NCI-H460 (cell line): Measurements from ENCODE around the gene GSTM4. TPM values are rescaled to one million over a fixed set of nuclear protein-coding genes. Genes with fewer than 3 reads are reported as not detected.

Experiments
- DNase-seq: peaks from one replicate; pipeline ENCODE4 v3.0.0-alpha.2; 2016; ENCODE audit warnings: low read depth; ENCODE audit errors: extremely low read depth
- total RNA-seq: library from RNA; depleted of rRNA; stranded (reverse); fragments of >200 nt; shearing (Covaris generic); gene quantifications from 2 replicates; pipeline ENCODE4 v1.2.3, GENCODE V29; 2014

GSTM4 gene
- total RNA-seq, 1 experiment from 2014 or later, result 25.5 TPM

DNA sequence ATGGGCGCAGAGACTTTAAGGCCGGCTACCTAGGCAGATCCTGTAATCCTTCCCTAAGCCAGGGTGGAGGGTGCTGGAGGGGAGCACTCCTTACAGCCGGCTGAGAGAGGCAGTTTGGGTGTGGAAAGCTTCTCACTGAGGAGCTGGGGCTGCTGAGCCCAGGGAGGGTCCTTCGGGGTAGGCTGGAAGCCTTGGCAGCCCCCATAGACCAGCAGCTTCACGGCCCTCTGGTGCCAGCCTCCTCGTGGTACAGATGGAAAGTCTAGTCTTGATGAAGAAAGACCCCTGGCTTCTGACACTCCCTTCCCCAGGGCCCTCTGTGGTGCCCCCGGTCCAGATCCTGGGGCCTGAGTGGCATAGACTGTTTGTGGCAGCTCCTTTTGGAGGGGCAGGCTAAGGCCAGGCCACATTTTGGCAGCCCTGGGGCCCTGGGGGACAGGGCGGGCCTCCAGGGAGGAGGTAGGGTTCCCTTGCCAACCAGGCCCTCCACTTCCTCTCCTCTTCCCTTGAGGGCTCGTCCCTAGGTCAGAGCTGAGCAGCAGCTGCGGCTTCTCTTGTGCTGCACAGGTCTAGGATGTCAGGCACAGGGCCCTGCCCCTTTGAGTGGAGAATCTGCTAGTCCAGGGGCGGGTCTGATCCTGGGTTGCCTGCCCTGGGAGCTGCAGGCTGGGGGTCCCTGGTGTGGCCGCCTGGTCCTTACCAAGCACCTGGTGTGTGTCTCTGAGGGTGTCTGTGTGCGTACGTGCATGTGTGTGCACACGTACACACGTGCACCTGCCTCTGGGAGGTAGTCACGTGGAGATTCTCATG lies 31.5 kb upstream of the GSTM4 start:
- DNase-seq, result no peak

DNA sequence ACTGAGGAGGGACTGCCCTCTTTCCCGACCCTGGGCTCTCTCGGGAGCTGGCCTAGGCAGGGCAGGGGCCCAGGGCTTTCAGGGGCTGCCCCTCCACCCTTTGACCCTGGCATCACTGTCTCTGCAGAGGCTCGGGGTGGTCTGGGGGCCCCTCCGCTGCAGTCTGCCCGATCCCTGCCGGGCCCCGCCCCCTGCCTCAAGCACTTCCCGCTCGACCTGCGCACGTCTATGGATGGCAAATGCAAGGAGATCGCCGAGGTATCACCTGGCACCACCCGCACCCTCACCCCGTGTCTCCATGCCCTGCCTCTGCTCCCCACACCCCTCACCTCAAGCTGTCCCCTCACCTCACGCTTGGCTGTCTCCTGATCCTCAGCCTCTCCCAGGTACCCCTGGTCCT lies 30.7 kb upstream of the GSTM4 start:
- no peak for DNase-seq

DNA sequence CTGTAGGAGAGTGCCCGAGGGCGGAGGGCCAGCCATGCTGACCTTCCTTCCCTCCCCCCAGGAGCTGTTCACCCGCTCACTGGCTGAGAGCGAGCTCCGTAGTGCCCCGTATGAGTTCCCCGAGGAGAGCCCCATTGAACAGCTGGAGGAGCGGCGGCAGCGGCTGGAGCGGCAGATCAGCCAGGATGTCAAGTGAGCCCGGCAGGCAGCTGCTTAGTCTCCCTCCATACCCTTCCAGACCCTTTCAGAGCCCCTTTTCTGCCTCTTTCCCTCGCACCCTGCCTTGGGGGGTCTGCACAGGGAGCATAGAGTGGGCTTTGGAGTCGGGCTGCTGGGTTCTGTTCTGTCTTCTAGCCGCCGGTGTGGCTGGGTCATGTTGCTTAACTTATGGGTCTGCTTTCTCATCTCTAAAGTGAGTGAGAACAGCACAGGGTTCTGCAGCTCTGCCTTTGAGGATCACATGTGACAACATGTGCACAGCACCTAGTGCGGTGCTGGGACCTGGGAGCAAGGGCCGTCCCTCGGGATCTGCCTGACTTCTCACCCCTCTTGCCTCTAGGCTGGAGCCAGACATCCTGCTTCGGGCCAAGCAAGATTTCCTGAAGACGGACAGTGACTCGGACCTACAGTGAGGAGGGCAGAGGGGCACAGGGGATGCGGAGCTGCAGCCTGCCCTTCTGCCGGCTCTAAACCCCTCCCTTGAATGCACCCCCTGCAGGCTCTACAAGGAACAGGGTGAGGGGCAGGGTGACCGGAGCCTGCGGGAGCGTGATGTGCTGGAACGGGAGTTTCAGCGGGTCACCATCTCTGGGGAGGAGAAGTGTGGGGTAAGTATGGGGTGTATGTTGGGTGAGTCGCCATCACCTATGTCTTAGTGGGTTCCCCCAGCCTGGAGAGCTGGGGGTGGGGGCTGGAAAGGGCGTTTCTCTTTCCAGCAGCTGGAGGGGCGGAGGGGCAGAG lies 30.0 kb upstream of the GSTM4 start:
- no peak for DNase-seq

DNA sequence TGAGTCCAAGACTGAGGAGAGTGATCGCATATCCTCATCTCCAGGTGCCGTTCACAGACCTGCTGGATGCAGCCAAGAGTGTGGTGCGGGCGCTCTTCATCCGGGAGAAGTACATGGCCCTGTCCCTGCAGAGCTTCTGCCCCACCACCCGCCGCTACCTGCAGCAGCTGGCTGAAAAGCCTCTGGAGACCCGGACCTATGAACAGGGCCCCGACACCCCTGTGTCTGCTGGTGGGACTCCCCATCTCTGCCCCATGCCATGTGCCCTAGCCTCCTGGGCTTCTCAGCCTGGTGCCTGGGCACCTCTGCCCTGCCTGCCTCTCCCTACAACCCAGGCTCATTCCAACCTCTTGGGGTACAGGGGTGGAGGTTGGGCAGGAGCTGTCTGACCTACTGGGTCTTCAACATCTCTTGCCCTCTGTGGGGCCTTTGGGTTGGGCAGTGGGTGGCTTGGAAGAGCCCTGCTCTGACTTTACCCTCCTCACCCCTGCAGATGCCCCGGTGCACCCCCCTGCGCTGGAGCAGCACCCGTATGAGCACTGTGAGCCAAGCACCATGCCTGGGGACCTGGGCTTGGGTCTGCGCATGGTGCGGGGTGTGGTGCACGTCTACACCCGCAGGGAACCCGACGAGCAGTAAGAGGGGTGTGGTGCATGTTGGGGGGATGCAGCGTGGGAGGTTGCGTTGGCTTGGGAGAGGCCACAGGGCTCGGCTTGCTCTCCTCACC lies 29.1 kb upstream of the GSTM4 start:
- DNase-seq, result no peak

DNA sequence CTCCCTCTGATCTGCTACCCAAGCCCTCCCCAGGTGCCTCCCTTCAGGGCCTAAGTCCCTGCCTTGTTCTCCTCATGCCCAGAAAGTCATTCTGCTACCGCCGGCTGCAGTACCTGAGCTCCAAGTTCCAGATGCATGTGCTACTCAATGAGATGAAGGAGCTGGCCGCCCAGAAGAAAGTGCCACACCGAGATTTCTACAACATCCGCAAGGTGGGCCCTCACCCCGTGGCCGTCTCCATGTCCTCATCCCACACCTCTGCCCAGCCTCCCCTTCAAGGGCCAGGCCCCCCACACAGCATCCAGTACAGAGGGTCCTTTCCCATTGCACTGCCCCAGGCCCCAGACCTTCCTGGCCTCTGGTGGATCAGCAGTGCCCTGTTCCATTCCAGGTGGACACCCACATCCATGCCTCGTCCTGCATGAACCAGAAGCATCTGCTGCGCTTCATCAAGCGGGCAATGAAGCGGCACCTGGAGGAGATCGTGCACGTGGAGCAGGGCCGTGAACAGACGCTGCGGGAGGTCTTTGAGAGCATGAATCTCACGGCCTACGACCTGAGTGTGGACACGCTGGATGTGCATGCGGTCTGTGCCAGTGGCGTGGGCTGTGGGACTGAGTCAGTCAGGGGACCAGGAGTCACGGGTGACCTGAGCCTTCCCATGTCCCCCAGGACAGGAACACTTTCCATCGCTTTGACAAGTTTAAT lies 28.1 kb upstream of the GSTM4 start:
- DNase-seq, result no peak

DNA sequence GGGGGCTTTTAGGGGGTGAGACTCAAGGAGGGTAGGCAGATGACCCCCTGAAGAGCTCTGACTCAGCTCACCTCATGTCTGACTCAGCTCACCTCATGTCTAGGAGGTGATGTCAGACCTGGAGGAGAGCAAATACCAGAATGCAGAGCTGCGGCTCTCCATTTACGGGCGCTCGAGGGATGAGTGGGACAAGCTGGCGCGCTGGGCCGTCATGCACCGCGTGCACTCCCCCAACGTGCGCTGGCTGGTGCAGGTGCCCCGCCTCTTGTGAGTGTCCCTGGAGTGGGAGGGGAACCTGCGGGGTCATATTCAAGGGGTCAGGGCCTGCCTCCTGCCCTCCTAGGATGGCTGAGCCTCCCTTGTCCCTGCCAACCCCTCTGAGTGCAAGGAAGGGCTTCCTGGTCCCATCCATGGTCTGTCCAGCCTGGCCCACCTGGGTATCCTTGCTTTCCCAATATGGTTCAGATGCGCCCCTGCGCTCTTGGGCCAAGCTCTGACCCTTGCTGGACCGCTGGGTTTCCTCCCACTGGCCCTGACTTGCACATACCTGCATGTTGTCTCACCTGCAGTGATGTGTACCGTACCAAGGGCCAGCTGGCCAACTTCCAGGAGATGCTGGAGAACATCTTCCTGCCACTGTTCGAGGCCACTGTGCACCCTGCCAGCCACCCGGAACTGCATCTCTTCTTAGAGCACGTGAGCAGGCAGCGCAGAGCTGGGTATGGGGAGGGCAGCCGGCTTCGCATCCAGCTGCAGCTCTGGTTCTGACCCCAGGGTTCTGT lies 27.2 kb upstream of the GSTM4 start:
- no peak for DNase-seq

DNA sequence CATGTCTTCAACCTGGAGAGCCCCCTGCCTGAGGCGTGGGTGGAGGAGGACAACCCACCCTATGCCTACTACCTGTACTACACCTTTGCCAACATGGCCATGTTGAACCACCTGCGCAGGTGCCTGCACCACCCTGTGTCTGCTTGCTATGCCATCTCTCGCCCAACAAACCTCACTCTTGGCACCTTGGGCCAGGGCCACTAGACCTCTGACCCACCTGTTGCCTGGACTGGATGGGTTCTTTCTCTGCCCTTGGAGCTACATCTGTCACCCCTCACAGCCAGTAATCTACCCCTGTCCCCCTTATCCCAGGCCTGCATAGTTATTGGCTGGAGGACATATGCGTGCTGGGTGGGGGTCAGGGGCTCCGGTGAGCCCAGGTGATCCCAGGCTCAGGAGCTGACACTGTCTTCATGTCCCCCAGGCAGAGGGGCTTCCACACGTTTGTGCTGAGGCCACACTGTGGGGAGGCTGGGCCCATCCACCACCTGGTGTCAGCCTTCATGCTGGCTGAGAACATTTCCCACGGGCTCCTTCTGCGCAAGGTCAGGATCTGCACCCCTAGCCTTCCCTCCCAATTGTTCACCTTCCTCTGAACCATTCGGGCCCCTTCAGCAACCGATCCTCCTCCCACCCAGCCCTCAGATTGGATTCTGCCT lies 26.4 kb upstream of the GSTM4 start:
- no peak for DNase-seq

DNA sequence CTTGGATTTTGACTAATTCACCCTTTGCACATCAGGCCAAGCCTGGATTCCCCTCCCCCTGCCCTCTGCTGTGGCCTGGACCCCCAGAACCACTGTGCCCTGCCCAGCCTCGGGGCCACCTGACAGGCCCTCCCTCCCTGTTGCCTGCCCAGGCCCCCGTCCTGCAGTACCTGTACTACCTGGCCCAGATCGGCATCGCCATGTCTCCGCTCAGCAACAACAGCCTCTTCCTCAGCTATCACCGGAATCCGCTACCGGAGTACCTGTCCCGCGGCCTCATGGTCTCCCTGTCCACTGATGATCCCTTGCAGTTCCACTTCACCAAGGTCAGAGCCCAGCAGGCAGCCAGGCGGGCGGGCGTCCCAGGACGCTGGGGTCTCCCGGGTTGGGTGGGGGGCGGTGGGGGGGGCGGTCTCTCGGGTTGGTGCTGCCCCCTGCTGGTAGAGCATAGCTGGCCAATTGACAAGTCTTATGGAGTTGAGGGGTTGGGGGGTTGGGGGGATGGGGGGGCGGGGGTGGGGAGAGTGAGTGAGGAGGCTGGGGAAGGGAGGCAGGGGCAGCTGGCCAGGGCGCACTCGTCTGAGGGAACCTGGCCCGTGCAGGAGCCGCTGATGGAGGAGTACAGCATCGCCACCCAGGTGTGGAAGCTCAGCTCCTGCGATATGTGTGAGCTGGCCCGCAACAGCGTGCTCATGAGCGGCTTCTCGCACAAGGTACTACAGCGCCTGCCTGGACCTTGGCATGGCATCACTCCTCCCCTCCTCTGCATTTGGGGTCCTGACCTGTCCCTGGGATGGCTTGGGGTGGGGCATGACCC lies 25.6 kb upstream of the GSTM4 start:
- DNase-seq, result no peak

DNA sequence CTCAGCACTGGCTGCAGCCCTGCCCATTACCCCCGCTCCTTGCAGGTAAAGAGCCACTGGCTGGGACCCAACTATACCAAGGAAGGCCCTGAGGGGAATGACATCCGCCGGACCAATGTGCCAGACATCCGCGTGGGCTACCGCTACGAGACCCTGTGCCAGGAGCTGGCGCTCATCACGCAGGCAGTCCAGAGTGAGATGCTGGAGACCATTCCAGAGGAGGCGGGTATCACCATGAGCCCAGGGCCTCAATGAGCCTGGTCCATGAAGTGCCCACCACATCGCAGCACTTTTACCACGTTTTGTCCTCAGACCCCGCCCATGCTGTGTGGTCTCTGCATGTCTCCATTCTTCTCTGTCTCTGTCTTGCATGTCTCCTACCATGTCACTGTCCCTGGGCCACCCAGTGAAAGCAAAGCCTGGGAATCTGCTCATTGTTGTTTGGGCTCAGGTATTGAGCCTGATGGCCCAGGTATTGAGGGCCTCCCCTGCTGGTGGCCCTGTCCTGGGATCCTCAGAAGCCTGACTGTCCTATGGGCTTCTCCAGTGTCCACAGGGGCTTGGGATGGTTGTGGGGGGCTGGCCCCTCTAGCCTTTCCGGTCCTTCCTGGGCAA lies 24.9 kb upstream of the GSTM4 start:
- DNase-seq, result no peak

DNA sequence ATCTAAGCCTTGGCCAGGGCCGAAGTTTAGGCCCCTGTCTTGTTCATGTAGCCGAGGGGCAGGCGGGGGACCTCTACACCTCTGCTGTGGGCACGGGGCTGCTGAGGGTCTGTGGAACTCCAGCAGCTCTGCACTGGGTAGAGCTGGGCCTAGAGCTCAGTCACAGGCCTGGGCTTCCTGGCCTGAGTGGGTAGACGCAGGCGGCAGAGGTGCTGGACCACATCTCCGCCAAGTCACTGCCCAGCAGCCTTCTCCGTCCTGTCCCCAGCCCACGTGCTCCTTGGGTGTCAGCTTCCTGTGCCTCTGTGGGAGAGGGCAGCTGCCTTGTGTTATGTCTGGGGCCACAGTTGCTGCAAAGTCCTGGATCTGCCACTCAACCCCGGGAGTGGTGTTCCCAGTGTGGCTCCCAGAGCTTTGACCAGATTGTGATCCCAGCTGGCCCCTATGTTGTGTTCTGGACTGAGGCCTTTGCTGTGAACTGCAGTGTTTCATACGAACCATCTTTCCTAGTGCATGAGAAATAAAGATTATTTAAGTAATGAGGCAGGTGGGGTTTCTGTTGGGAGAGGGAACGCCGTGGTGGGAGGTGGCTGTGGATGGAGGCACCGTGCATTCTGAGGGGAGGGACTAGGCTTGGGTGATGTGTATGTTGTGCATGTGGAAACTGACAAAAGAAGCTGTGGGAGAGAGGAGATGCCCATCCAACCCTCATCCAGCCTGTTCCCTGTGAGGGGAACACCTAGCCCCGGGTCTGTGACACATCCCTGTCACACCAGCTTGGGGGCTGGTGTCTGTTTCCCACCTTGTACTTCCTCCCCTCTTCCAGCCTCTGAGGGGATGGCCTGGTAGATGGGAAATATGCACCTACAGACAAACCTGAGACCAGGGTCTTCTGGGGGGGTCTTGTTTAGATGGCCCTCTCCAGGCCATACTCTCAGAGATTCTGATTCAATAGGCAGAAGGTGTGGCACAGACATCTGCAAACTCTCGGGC lies 24.1 kb upstream of the GSTM4 start:
- DNase-seq, result no peak

DNA sequence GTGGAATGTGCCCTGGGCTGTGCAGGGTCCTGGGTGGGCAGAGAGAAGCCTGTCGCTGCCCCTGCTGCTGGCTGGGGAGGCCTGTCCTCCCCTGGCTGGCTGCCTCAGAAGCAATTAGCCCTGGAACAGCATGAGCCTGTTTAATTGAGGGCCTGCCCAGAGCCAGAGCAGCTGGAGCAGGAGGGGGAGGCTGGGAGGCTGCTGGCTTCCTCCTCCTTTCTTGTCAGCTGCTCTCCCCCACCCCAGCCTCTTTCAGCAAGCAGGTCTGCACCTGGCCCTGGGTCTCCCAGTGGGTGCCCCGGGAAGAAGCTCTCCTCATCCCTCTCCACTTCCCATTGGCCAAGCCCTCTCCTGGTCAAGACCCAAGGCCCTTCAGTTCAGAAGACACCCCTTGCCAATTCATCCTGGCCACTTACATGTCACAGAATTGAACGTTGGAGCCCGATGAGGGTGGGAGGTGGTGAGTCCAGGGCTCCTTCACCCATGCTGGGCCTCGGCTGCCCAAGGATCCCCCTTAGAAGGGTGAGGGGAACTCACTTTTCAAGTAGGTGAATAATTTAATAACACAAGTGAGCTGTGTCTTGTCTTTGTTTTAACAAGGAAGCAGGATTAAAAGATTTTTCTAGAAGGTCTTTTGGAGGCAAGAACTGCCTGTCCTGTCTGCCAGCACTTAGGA lies 23.1 kb upstream of the GSTM4 start:
- no peak for DNase-seq

DNA sequence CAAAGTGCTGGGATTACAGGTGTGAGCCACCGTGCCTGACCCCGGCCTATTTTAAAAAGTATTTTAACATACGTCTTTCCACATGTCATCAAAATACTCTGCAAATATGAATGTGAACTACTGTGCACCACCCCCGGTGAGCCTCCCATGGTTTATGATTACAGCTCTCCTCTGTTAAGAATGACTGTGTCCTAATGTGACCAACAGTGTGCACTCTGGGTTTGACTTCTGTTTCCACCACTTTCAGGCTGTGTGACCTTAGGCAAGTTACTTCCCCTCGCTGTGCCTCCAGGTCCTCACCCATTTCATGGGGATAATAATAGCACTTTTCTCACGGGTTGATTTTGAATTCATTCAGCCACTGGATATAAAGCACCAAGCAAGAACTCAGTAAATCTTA lies 21.6 kb upstream of the GSTM4 start:
- DNase-seq, result no peak

DNA sequence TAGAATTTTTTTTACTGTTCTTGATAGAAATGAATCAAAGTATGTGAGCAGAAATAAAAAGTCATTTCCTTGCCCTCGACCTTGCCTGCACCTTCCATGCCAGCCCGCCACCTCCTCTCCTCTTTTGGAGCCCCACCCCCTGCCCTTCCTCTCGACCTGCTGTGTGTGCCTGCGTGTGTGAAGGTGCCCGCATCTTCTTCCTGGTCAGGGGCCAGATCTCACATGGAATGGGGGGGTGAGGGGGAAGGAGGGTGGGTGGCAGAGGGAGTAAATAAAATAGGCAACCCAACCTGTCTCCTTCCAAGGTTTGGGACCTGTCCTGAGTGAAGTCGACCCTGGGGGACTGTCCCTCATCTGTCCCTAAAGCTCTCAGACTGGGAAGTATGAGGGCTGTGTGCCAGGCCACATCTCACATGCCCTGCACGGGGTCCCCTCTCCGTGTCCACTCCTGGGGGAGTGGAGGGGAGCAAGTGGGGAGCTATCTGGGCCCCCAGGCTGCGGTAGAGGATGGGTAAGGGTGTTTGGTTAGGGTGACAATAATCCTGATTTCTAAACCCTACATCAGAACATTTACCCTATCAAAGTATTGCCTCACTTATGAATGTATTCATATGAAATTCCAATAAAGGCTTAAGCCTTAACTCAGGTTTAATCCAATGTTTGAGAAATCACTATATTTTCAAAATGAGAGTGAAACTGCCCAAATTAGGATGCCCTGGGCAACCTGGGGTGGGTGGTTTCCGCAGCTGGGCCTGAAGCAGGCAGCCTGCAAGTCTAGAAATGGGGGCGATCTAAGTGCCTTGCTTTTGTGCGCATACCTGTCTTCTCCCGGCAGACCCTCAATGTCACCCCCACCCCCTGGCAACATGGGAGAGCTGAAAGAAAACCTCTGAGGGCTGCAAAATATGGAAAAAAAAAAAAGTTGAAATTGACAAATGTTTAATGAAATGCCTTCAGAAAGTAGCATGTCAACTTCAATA lies 20.8 kb upstream of the GSTM4 start:
- no peak for DNase-seq

DNA sequence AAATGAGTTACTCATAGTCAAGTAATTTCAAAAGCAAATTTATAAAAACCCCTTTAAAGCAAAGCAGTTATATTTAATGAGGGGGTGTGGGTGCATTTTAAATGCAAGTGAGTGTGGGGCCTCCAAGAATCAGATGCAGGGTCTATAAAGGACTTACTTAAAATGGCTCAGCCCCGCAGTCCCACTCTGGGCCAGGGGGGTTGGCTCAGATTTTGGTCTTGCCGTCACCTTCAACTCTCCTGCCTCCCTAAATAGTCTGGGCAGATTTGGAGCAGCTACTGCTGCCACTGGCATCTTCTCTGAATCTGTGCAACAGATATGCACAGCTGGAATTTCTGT lies 20.1 kb upstream of the GSTM4 start:
- no peak for DNase-seq
